Sigmoid colon (tissue), 7 donors: Measurements from ENCODE around the gene SBK3. TPM values are rescaled to one million over a fixed set of nuclear protein-coding genes. Genes with fewer than 3 reads are reported as not detected.

ENCODE experiments used
- DNase-seq: peaks from one replicate; pipeline ENCODE4 v3.0.0-alpha.2; 2019
- H3K27ac ChIP-seq, 4 donors: fragments of 200-600 bp; sonication (generic); one replicate each; pipeline ENCODE4 v1.5.1; 2016 to 2019; ENCODE audit warnings: mild to moderate bottlenecking in 1 of 4
- H3K27me3 ChIP-seq, 3 donors: fragments of 200-600 bp; sonication (generic); one replicate each; pipeline ENCODE4 v1.5.1; 2019; ENCODE audit warnings: mild to moderate bottlenecking in 1 of 3
- H3K36me3 ChIP-seq, 4 donors: fragments of 200-600 bp; sonication (generic); one replicate each; pipeline ENCODE4 v1.5.1; 2016 to 2019
- H3K4me1 ChIP-seq, 4 donors: fragments of 200-600 bp; sonication (generic); one replicate each; pipeline ENCODE4 v1.5.1; 2017 to 2019
- H3K4me3 ChIP-seq, 4 donors: fragments of 200-600 bp; sonication (generic); one replicate each; pipeline ENCODE4 v1.5.1; 2017 to 2019; ENCODE audit warnings: mild to moderate bottlenecking in 2 of 4, moderate library complexity in 1 of 4
- H3K9me3 ChIP-seq, 4 donors: fragments of 200-600 bp in 3 of 4; sonication (generic) in 3 of 4; one replicate each; pipeline versions ENCODE4 v1.5.1 to v1.6.1; 2013 to 2019
- EP300 ChIP-seq, 4 donors: sonication (generic); formaldehyde crosslinking; IDR thresholded peaks; one replicate each; pipeline ENCODE4 v1.6.1; 2017; ENCODE audit warnings: antibody characterized with exemption in 4 of 4
- POLR2A ChIP-seq, 2 donors: fragments of 450-650 bp; IDR thresholded peaks; one replicate each; pipeline ENCODE4 v1.6.1; 2016; ENCODE audit warnings: antibody characterized with exemption in 2 of 2, mild to moderate bottlenecking in 2 of 2, moderate library complexity in 2 of 2
- POLR2AphosphoS5 ChIP-seq, 4 donors: sonication (generic); formaldehyde crosslinking; IDR thresholded peaks; one replicate each; pipeline ENCODE4 v1.6.1; 2017; ENCODE audit warnings: antibody characterized with exemption in 4 of 4
- whole genome bisulfite sequencing, 2 donors: extraction: QIAGEN DNeasy Blood & Tissue Kit; methylation state at CpG; one replicate each; pipeline ENCODE4 v1.1.7; 2013; 5-methylcytosine and 5-hydroxymethylcytosine counted together
- intact Hi-C: fragments of 100-400 bp; cut with DNase I; formaldehyde crosslinking; loops from one replicate; pipeline ENCODE4 v1.15.1; 2023
- polyA plus RNA-seq, 3 donors: library from polyadenylated mRNA; stranded (reverse); fragments of 200-250 nt; gene quantifications; one replicate each; pipeline ENCODE4 v1.2.3, GENCODE V29; 2013
- total RNA-seq, 4 donors: library from RNA; depleted of rRNA; stranded (reverse); fragments of >200 nt; gene quantifications; one replicate each; pipeline ENCODE4 v1.1.0, GENCODE V29; 2016
- TF ChIP-seq, protein P1 (sequence below), 4 experiments: fragments of 450-650 bp in 3 of 4; fragments of 200-600 bp in 1 of 4; IDR thresholded peaks; one replicate each; pipeline ENCODE4 v1.5.1; 2016 to 2019; ENCODE audit warnings: antibody characterized with exemption in 4 of 4, mild to moderate bottlenecking in 3 of 4, moderate library complexity in 2 of 4
- donor health status: healthy with polysubstance abuse.
- donor health status: Bipolar disorder and iron deficiency.
- donor health status: healthy.

Gene SBK3
- total and polyA plus RNA-seq, 7 donors = 0.23 to 0.36 TPM; not detected in 5

DNA sequence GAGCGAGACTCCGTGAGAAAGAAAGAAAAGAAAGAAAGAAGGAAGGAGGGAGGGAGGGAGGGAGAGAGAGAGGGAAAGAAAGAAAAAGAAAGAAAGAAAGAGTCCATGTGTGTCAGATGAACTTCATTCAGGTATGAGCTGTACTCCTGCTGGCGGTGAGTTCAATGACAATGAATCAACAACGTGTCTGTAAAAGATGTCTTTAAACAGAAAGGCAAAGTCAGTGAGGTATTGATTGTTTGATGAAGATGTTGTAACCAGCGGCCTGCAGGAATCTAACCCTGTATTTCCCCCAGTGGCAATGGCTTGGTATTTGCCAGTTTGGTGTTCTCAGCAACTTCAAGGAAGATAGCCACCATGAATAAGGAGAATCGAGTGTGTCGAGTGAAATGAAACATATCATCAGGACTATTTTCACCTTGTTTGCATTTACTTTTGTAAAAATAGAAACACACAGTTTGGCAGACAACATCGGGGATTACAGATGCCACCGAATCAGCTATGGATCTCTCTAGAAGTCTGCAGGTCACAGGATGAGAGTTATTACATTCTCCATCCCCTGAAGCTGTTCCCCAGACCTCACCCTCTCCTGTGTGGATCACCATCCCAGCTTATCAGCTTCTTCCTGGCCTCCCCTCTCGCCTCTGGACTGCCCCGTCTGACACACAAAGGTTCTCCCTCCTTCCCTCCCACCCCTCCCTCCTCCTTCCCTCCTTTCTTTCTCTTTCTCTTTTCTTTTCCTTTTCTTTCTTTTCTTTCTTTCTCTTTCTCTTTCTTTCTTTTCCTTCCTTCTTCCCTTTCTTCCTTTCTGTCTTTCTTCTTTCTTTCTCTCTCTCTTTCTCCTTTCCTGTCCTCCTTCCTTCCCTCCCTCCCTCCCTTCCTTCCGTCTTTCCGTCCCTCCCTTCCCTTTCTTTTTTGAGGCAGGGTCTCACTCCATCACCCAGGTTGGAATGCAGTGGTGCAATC is 8.2 kb upstream of the SBK3 start:
- TF ChIP-seq EP300 (IDR thresholded peaks at IDR 0.05) (no peak), POLR2A (IDR thresholded peaks at IDR 0.05) (no peak), POLR2AphosphoS5 (IDR thresholded peaks at IDR 0.05) (no peak)
- TF ChIP-seq, protein P1, sequence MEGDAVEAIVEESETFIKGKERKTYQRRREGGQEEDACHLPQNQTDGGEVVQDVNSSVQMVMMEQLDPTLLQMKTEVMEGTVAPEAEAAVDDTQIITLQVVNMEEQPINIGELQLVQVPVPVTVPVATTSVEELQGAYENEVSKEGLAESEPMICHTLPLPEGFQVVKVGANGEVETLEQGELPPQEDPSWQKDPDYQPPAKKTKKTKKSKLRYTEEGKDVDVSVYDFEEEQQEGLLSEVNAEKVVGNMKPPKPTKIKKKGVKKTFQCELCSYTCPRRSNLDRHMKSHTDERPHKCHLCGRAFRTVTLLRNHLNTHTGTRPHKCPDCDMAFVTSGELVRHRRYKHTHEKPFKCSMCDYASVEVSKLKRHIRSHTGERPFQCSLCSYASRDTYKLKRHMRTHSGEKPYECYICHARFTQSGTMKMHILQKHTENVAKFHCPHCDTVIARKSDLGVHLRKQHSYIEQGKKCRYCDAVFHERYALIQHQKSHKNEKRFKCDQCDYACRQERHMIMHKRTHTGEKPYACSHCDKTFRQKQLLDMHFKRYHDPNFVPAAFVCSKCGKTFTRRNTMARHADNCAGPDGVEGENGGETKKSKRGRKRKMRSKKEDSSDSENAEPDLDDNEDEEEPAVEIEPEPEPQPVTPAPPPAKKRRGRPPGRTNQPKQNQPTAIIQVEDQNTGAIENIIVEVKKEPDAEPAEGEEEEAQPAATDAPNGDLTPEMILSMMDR (IDR thresholded peaks at IDR 0.05) = no peak
- Histone ChIP-seq H3K9me3 (no peaks in the 10 kb centered on the region), H3K36me3 (no peaks in the 10 kb centered on the region), H3K27me3 (peaks cover 5 to 40% (median 28%) of the 10 kb centered on the region in 3 donors), H3K4me1 (no peaks in the 10 kb centered on the region), H3K4me3 (no peak overlapping the region), H3K27ac (no peak overlapping the region)
- WGBS, 2 donors = 69 to 70% methylated on average over 13 of the region's 13 CpGs
- DNase-seq = no peak
- intact Hi-C loops = no loop called here

DNA sequence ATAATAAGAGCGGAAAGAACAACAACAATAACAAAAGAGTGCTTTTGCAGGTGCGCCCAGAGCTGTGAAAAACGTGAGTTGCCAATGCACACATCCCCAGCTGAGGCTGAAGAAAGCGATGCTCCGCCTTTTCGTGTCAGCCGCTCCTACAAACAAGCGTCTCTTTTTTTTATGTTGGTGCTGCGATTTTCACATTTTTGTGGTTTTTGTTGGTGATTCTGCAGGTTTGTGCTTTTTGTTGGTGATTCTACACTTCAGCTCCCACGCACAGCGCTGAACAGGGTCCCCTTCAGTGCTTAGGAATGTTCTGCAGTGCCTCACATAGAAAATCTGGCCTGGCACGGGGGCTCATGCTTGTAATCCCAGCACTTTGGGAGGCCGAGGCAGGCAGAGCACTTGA is 7.3 kb upstream of the SBK3 start:
- no peak for TF ChIP-seq EP300 (IDR thresholded peaks at IDR 0.05)
- TF ChIP-seq POLR2A (IDR thresholded peaks at IDR 0.05) = no peak
- TF ChIP-seq POLR2AphosphoS5 (IDR thresholded peaks at IDR 0.05) = no peak
- TF ChIP-seq, protein P1 (IDR thresholded peaks at IDR 0.05) = no peak
- no peak overlapping the region for H3K27ac ChIP-seq
- intact Hi-C loops = no loop called here
- H3K27me3 ChIP-seq = peaks cover 5 to 49% (median 34%) of the 10 kb centered on the region in 3 donors
- H3K4me3 ChIP-seq = no peak overlapping the region
- no peaks in the 10 kb centered on the region for H3K36me3 ChIP-seq
- 68 to 72% methylated on average over 13 of the region's 13 CpGs for WGBS, 2 donors
- DNase-seq = no peak
- peaks cover 0 to under 1% (median 0%) of the 10 kb centered on the region in 4 donors for H3K4me1 ChIP-seq
- no peaks in the 10 kb centered on the region for H3K9me3 ChIP-seq

DNA sequence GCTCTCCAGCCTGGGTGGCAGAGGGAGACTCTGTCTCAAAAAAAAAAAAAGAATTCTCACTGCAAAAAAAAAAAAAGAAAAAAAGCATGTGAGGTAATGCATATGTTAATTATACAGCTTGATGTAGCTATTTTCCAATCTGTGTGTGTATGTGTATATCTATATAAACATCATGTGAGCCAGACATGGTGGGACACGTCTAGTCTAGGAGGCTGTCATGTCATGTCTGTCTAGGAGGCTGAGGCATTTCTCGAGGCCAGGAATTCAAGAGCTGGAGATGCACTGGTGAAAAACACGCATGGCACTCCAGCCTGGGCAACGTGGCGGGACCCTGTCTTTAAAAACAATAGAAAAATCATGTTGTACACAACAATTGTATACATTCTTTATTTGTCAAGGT is 6.9 kb upstream of the SBK3 start:
- H3K4me3 ChIP-seq = no peak overlapping the region
- H3K27ac ChIP-seq = no peak overlapping the region
- no peak for DNase-seq
- H3K4me1 ChIP-seq = peaks cover 0 to 5% (median 0%) of the 10 kb centered on the region in 4 donors
- no peaks in the 10 kb centered on the region for H3K36me3 ChIP-seq
- intact Hi-C loops = no loop called here
- H3K27me3 ChIP-seq = peaks cover 5 to 53% (median 38%) of the 10 kb centered on the region in 3 donors
- no peaks in the 10 kb centered on the region for H3K9me3 ChIP-seq
- 81% methylated on average over 5 of the region's 5 CpGs for whole genome bisulfite sequencing, 2 donors
- no peak for TF ChIP-seq POLR2A (IDR thresholded peaks at IDR 0.05)
- TF ChIP-seq, protein P1 (IDR thresholded peaks at IDR 0.05) = no peak
- no peak for TF ChIP-seq EP300 (IDR thresholded peaks at IDR 0.05)
- TF ChIP-seq POLR2AphosphoS5 (IDR thresholded peaks at IDR 0.05) = no peak

DNA sequence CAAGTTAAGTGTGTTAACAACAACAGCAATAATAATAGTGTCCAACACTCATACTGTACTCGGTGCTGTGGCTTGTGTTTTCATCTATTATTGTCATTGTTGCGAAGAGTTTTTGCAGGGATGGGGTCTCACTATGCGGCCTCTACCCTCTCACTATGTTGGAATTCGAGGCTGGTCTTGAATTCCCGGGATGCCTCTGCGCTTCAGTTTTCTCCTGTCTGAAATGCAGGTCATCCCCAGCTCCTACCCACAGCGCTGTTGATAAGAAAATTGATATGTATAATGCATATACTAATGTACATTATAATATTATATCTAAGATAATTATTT is 4.9 kb upstream of the SBK3 start:
- WGBS, 2 donors = 48 to 63% methylated on average over 7 of the region's 7 CpGs
- H3K4me3 ChIP-seq = no peak overlapping the region
- intact Hi-C loops = no loop called here

DNA sequence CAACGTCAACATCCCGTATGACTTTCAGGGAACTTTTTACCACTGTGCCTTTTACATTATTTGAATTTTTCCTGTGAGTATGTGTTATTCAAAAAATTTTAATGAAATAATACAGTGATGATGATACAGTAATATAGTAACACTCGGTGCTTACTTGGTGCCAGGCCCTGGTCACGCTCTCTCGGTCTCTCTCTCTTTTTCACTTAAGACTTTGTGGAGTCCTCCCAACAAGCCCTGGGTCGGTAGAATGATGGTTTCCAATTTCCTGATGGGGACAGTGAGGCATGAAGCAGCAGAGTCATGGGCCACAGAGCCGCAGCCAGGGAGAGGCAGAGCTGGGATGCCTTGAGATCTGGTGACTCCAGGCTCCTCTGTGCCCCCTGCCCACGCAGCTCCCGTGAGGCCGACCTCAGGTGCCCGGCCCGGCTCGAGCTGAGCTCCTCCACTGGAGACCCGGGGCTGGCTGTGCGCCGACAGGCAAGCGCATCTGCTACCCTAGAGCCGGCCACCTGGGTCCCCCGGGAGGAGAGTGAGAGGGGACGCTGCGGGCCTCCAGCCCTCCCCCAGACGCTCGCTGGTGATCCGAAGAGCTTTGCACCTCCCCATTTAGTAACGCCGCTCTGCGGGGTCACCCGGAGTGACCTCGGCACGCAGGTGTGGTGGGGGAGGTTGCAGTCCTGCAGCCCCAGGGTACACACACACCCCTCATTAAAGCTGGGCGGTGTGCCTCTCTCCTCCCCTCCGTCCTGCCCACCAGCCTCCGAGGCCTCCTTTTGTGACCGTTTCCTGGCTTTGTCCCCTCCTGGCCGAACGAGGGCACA is 4.4 kb upstream of the SBK3 start:
- Histone ChIP-seq H3K4me3 (no peak overlapping the region), H3K4me1 (peaks cover 0 to 8% (median 0%) of the 10 kb centered on the region in 4 donors), H3K9me3 (no peaks in the 10 kb centered on the region), H3K36me3 (no peaks in the 10 kb centered on the region), H3K27ac (peak overlapping the region in 1 of 4 donors; percentile 54), H3K27me3 (peaks cover 5 to 71% (median 54%) of the 10 kb centered on the region in 3 donors)
- TF ChIP-seq POLR2A (IDR thresholded peaks at IDR 0.05) = no peak
- no peak for TF ChIP-seq EP300 (IDR thresholded peaks at IDR 0.05)
- TF ChIP-seq, protein P1 (IDR thresholded peaks at IDR 0.05) = no peak
- TF ChIP-seq POLR2AphosphoS5 (IDR thresholded peaks at IDR 0.05) = no peak
- intact Hi-C loops = no loop called here
- 11 to 45% methylated on average over 36 of the region's 36 CpGs for WGBS, 2 donors
- DNase-seq = no peak

More for the DNA sequence above, 4.9 kb upstream of the SBK3 start:
- DNase-seq = no peak
- no peaks in the 10 kb centered on the region for H3K36me3 ChIP-seq
- peaks cover 5 to 71% (median 54%) of the 10 kb centered on the region in 3 donors for H3K27me3 ChIP-seq
- H3K4me1 ChIP-seq = peaks cover 0 to 8% (median 0%) of the 10 kb centered on the region in 4 donors
- H3K9me3 ChIP-seq = no peaks in the 10 kb centered on the region
- TF ChIP-seq EP300 (IDR thresholded peaks at IDR 0.05) (no peak), POLR2A (IDR thresholded peaks at IDR 0.05) (no peak)
- no peak overlapping the region for H3K27ac ChIP-seq
